Rectal smooth muscle tissue (tissue), 1 donor: ENCODE data around the gene PLEKHA7.
"Not testable (repeated sequence)": the region's sequence is repeated elsewhere in the genome, so short reads cannot be mapped to it uniquely, and the experiment has no call there.

ENCODE experiments used
- H3K27ac ChIP-seq: one replicate; pipeline ENCODE4 v1.7.0; 2013; ENCODE audit warnings: low read depth, low read length, inconsistent platforms
- H3K27me3 ChIP-seq: one replicate; pipeline ENCODE4 v1.7.0; 2013; ENCODE audit warnings: low read length; ENCODE audit not compliant: control insufficient read depth, insufficient read depth
- H3K36me3 ChIP-seq: one replicate; pipeline ENCODE4 v1.7.0; 2013; ENCODE audit warnings: low read length; ENCODE audit not compliant: control insufficient read depth, insufficient read depth
- H3K4me1 ChIP-seq: one replicate; pipeline ENCODE4 v1.7.0; 2013; ENCODE audit warnings: low read length; ENCODE audit not compliant: control insufficient read depth, insufficient read depth
- H3K4me3 ChIP-seq: one replicate; pipeline ENCODE4 v1.7.0; 2013; ENCODE audit warnings: low read length
- H3K9ac ChIP-seq: one replicate; pipeline ENCODE4 v1.7.0; 2013; ENCODE audit warnings: low read length

The PLEKHA7 gene

GRCh38 chr11:17014321-17014832 lies at the start of gene PLEKHA7:
Gene PLEKHA7, minus strand, starts transcription at chr11:17014414. Its CDS starts 13 bp downstream, at chr11:17014401.
- Histone ChIP-seq H3K36me3 (no peaks in the 10 kb centered on the region), H3K9ac (peak within 1 kb of the TSS; percentile 40), H3K27ac (peak within 1 kb of the TSS; percentile 3), H3K4me3 (peak within 1 kb of the TSS; percentile 80), H3K4me1 (no peaks in the 10 kb centered on the region), H3K27me3 (no peaks in the 10 kb centered on the region)

GRCh38 chr11:17063171-17064002 lies 49.2 kb upstream of the PLEKHA7 start:
- Histone ChIP-seq H3K4me1 (no peaks in the 10 kb centered on the region), H3K4me3 (no peak overlapping the region), H3K27ac (no peak overlapping the region), H3K27me3 (no peaks in the 10 kb centered on the region), H3K36me3 (no peaks in the 10 kb centered on the region), H3K9ac (no peak overlapping the region)

GRCh38 chr11:17051146-17051545 lies 36.9 kb upstream of the PLEKHA7 start:
- not testable (repeated sequence) for H3K9ac ChIP-seq, H3K4me3 ChIP-seq, H3K27ac ChIP-seq, H3K27me3 ChIP-seq, H3K36me3 ChIP-seq, H3K4me1 ChIP-seq

GRCh38 chr11:17048491-17048890 lies 34.3 kb upstream of the PLEKHA7 start:
- not testable (repeated sequence) for H3K27ac ChIP-seq, H3K27me3 ChIP-seq

GRCh38 chr11:17046690-17047089 lies 32.5 kb upstream of the PLEKHA7 start:
- Histone ChIP-seq H3K27me3 (no peaks in the 10 kb centered on the region), H3K9ac (no peak overlapping the region), H3K36me3 (no peaks in the 10 kb centered on the region), H3K4me3 (no peak overlapping the region), H3K27ac (no peak overlapping the region), H3K4me1 (no peaks in the 10 kb centered on the region)

More at GRCh38 chr11:17048491-17048890, 34.3 kb upstream of the PLEKHA7 start:
- not testable (repeated sequence) for H3K4me1 ChIP-seq, H3K36me3 ChIP-seq, H3K4me3 ChIP-seq, H3K9ac ChIP-seq

DNA sequence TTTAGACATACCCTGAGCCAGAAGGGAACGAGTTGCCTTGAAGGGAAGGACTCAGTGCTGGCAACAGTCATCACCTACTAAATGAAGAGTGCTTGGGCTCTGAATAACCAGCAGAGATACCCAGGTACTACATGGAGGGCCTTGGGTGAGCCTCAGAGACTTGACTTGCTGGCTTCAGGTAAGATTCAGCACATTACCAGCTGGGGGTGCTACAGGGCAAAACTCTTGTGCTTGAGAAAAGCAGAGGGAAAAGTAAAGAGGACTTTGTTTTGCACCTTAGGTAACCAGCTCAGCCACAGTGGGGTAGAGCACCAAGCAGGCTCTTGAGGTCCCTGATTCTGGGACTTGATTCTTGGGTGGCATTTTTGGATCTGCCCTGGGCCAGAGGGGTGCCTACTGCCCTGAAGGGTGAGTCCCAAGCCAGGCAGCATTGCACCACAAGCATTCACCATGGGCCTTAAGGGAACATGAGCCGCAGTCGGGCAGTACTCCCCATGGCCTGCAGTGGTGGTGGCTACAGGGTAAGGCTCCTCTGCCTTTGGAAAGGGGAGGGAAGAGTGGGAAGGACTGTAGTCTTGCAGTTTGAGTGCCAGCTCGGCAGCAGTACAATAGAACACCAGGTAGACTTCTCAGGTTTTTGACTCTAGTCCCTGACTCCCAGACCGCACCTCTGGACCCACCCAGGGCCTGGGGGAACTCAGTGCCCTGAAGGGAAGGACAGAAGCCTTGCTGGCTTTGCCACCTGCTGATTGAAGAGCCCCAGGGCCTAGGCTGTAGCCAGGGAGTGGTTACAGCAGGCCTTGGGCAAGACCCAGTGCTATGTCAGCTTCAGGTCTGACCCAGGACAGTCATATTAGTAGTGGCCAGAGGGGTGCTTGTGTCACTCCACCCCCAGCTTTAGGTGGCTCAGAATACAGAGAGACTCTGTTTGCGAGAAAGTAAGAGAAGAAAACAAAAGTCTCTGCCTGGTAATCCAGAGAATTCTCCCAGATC lies 22.7 kb upstream of the PLEKHA7 start:
- no peak overlapping the region for H3K4me3 ChIP-seq
- H3K27ac ChIP-seq: no peak overlapping the region
- no peaks in the 10 kb centered on the region for H3K27me3 ChIP-seq
- H3K9ac ChIP-seq: no peak overlapping the region
- H3K4me1 ChIP-seq: no peaks in the 10 kb centered on the region
- H3K36me3 ChIP-seq: no peaks in the 10 kb centered on the region

DNA sequence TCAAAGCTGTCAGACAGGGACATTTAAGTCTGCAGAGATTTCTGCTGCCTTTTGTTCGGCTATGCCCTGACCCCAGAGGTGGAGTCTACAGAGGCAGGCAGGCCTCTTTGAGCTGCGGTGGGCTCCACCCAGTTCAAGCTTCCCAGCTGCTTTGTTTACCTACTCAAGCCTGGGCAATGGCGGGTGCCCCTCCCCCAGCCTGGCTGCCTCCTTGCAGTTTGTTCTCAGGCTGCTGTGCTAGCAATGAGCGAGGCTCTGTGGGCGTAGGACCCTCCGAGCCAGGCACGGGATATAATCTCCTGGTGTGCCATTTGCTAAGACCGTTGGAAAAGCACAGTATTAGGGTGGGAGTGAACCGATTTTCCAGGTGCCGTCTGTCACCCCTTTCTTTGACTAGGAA lies 19.8 kb upstream of the PLEKHA7 start:
- H3K36me3 ChIP-seq, H3K27me3 ChIP-seq, H3K4me3 ChIP-seq, H3K9ac ChIP-seq, H3K4me1 ChIP-seq, H3K27ac ChIP-seq: not testable (repeated sequence)

- Histone ChIP-seq H3K9ac (no peak overlapping the region), H3K27me3 (no peaks in the 10 kb centered on the region), H3K36me3 (no peaks in the 10 kb centered on the region), H3K4me1 (no peaks in the 10 kb centered on the region), H3K4me3 (no peak overlapping the region), H3K27ac (no peak overlapping the region)
Observed at GRCh38 chr11:17026487-17027082, 12.4 kb upstream of the PLEKHA7 start.

- H3K36me3 ChIP-seq: no peaks in the 10 kb centered on the region
- no peaks in the 10 kb centered on the region for H3K27me3 ChIP-seq
- no peak overlapping the region for H3K9ac ChIP-seq
- no peaks in the 10 kb centered on the region for H3K4me1 ChIP-seq
- no peak overlapping the region for H3K4me3 ChIP-seq
- no peak overlapping the region for H3K27ac ChIP-seq
Observed at GRCh38 chr11:17024924-17025323, 10.7 kb upstream of the PLEKHA7 start.

DNA sequence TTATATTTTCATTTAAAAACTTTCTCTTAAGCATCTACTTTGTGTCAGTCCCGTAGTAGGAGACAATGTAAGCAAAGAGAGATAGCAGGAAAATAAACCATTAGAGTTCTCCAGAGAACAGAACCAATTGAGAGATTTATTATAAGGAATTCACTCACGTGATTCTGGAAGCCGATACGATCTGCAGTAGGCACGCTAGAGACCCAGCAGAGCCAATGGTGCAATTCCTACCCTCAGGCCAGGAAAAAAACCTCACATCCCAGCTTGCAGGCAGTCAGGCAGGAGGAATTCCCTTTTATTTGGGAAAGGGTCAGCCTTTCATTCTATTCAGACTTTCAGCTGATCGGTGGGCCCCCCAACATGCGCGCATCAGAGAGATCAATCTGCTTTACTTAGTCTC lies 7.3 kb upstream of the PLEKHA7 start:
- Histone ChIP-seq H3K27me3 (no peaks in the 10 kb centered on the region), H3K27ac (no peak overlapping the region), H3K4me1 (no peaks in the 10 kb centered on the region), H3K9ac (no peak overlapping the region), H3K36me3 (no peaks in the 10 kb centered on the region), H3K4me3 (no peak overlapping the region)

- Histone ChIP-seq H3K4me1 (no peaks in the 10 kb centered on the region), H3K9ac (no peak overlapping the region), H3K27ac (no peak overlapping the region), H3K4me3 (no peak overlapping the region), H3K27me3 (no peaks in the 10 kb centered on the region), H3K36me3 (no peaks in the 10 kb centered on the region)
Observed at GRCh38 chr11:17020831-17021230, 6.6 kb upstream of the PLEKHA7 start.

- Histone ChIP-seq H3K27me3 (no peaks in the 10 kb centered on the region), H3K36me3 (no peaks in the 10 kb centered on the region), H3K4me1 (no peaks in the 10 kb centered on the region), H3K9ac (no peak overlapping the region), H3K27ac (no peak overlapping the region), H3K4me3 (no peak overlapping the region)
Observed at GRCh38 chr11:17019232-17019631, 5.0 kb upstream of the PLEKHA7 start.
